GM23338 (cell line): Measurements from ENCODE around the gene TRPC4AP. TPM values are rescaled to one million over a fixed set of nuclear protein-coding genes. Genes with fewer than 3 reads are reported as not detected.

ENCODE experiments used
- ATAC-seq: fragments of 200-7000 bp; cut with Tn5 transposase; 3 replicates; pipeline ENCODE4 v1.9.1; 2020
- DNase-seq: peaks from one replicate; pipeline ENCODE4 v3.0.0-alpha.2; 2015; ENCODE audit warnings: low spot score
- H2AFZ ChIP-seq: fragments of 200-600 bp; sonication (generic); 2 replicates; pipeline ENCODE4 v1.8.0; 2016; ENCODE audit warnings: antibody characterized with exemption, mild to moderate bottlenecking, moderate library complexity
- H3F3A ChIP-seq: fragments of 200-600 bp; sonication (generic); replicated peaks from 2 replicates; pipeline ENCODE4 v1.8.0; 2017; ENCODE audit warnings: antibody characterized with exemption, mixed run types, low read depth
- H3K27ac ChIP-seq: fragments of 200-600 bp; sonication (generic); 2 replicates; pipeline ENCODE4 v1.6.1; 2016; ENCODE audit warnings: low read depth
- H3K27me3 ChIP-seq: fragments of 200-600 bp; sonication (generic); 2 replicates; pipeline ENCODE4 v1.8.0; 2016; ENCODE audit warnings: mild to moderate bottlenecking, mixed run types, moderate library complexity; ENCODE audit not compliant: insufficient read depth
- H3K36me3 ChIP-seq: fragments of 200-600 bp; sonication (generic); 2 replicates; pipeline ENCODE4 v1.8.0; 2016; ENCODE audit warnings: mild to moderate bottlenecking; ENCODE audit not compliant: insufficient read depth
- H3K4me1 ChIP-seq: fragments of 200-600 bp; sonication (generic); 2 replicates; pipeline ENCODE4 v1.8.0; 2016; ENCODE audit warnings: mild to moderate bottlenecking, moderate library complexity; ENCODE audit not compliant: insufficient read depth
- H3K4me2 ChIP-seq: fragments of 200-600 bp; sonication (generic); 2 replicates; pipeline ENCODE4 v1.7.1; 2017; ENCODE audit warnings: mixed run types
- H3K4me3 ChIP-seq: fragments of 200-600 bp; sonication (generic); 2 replicates; pipeline ENCODE4 v1.6.1; 2016; ENCODE audit warnings: mixed run types
- H3K79me2 ChIP-seq: fragments of 200-600 bp; sonication (generic); replicated peaks from 2 replicates; pipeline ENCODE4 v1.8.0; 2017; ENCODE audit warnings: mild to moderate bottlenecking; ENCODE audit not compliant: insufficient read depth
- H3K9me2 ChIP-seq: fragments of 200-600 bp; sonication (generic); 2 replicates; pipeline ENCODE4 v1.8.0; 2017; ENCODE audit not compliant: insufficient read depth
- H4K20me1 ChIP-seq: fragments of 200-600 bp; sonication (generic); replicated peaks from 2 replicates; pipeline ENCODE4 v1.8.0; 2017; ENCODE audit warnings: mild to moderate bottlenecking; ENCODE audit not compliant: insufficient read depth
- H3K27ac Mint-ChIP-seq: 2 replicates; pipeline ENCODE4 v1.8.0; 2020; ENCODE audit warnings: inconsistent platforms, mild to moderate bottlenecking, moderate library complexity, mixed read lengths
- H3K27me3 Mint-ChIP-seq: 3 replicates; pipeline ENCODE4 v1.8.0; 2022; ENCODE audit warnings: low read depth, mild to moderate bottlenecking, moderate library complexity, mixed read lengths, inconsistent platforms; ENCODE audit not compliant: insufficient read depth, poor library complexity
- H3K36me3 Mint-ChIP-seq: 3 replicates; pipeline ENCODE4 v1.8.0; 2021; ENCODE audit warnings: low read depth, mild to moderate bottlenecking, inconsistent platforms, moderate library complexity, mixed read lengths
- H3K4me1 Mint-ChIP-seq: 3 replicates; pipeline ENCODE4 v1.8.0; 2020; ENCODE audit warnings: mild to moderate bottlenecking, inconsistent platforms, mixed read lengths
- H3K4me3 Mint-ChIP-seq: 3 replicates; pipeline ENCODE4 v1.8.0; 2021; ENCODE audit warnings: moderate library complexity, mild to moderate bottlenecking, inconsistent platforms, mixed read lengths
- H3K9me3 Mint-ChIP-seq: 3 replicates; pipeline ENCODE4 v1.8.0; 2020; ENCODE audit warnings: moderate library complexity, mild to moderate bottlenecking, inconsistent platforms, mixed read lengths
- CREB1 ChIP-seq: fragments of 250-450 bp; sonication (Bioruptor Pico); IDR thresholded peaks from 2 replicates; pipeline ENCODE4 v1.5.0; 2020; ENCODE audit warnings: low read depth, mild to moderate bottlenecking, moderate library complexity
- ETS1 ChIP-seq: IDR thresholded peaks from 2 replicates; pipeline ENCODE4 v1.6.1; 2016; ENCODE audit warnings: antibody characterized with exemption
- EZH2 ChIP-seq: fragments of 200-600 bp; sonication (generic); IDR thresholded peaks from one replicate; pipeline ENCODE4 v1.8.0; 2017; ENCODE audit warnings: antibody characterized with exemption, mild to moderate bottlenecking, low read depth; ENCODE audit not compliant: unreplicated experiment
- EZH2phosphoT487 ChIP-seq: fragments of 200-600 bp; sonication (generic); IDR thresholded peaks from one replicate; pipeline ENCODE4 v1.8.1; 2018; ENCODE audit warnings: antibody characterized with exemption; ENCODE audit not compliant: unreplicated experiment
- JUNB ChIP-seq: IDR thresholded peaks from one replicate; pipeline ENCODE4 v1.6.1; 2016; ENCODE audit warnings: antibody characterized with exemption; ENCODE audit not compliant: unreplicated experiment
- NANOG ChIP-seq: IDR thresholded peaks from 2 replicates; pipeline ENCODE4 v1.6.1; 2016; ENCODE audit warnings: antibody characterized with exemption, borderline replicate concordance
- POLR2AphosphoS5 ChIP-seq: IDR thresholded peaks from 2 replicates; pipeline ENCODE4 v1.6.1; 2016; ENCODE audit warnings: antibody characterized with exemption, low read depth
- REST ChIP-seq: IDR thresholded peaks from one replicate; pipeline ENCODE4 v1.6.1; 2018; ENCODE audit warnings: antibody characterized with exemption; ENCODE audit not compliant: unreplicated experiment
- STAT1 ChIP-seq: IDR thresholded peaks from one replicate; pipeline ENCODE4 v1.6.1; 2016; ENCODE audit warnings: antibody characterized with exemption; ENCODE audit not compliant: unreplicated experiment
- ZNF114 ChIP-seq: fragments of 250-450 bp; sonication (Bioruptor Pico); IDR thresholded peaks from 2 replicates; pipeline ENCODE4 v1.5.0; 2020; ENCODE audit warnings: mild to moderate bottlenecking, moderate library complexity
- polyA plus RNA-seq: library from polyadenylated mRNA; unstranded; fragments of >200 nt; fragmentation: Nextera tagmentation; extraction: Ambion mirVana; gene quantifications from 2 replicates; pipeline ENCODE4 v1.2.1, GENCODE V29; 2016
- total RNA-seq: library from RNA; depleted of rRNA; stranded (reverse); fragments of >200 nt; shearing (Covaris generic); gene quantifications from 2 replicates; pipeline ENCODE4 v1.2.3, GENCODE V29; 2014
- TF ChIP-seq, protein P1 (sequence below): fragments of 250-450 bp; sonication (Bioruptor Pico); IDR thresholded peaks from 2 replicates; pipeline ENCODE4 v1.5.0; 2020; ENCODE audit warnings: mild to moderate bottlenecking, moderate library complexity
- TF ChIP-seq, protein P2 (sequence below), 2 experiments: fragments of 200-600 bp in 1 of 2; sonication (generic) in 1 of 2; conservative IDR thresholded peaks; 2 replicates each; pipeline versions ENCODE4 v1.5.1 to v1.6.1; 2016 to 2017; ENCODE audit warnings: antibody characterized with exemption in 2 of 2, low read depth in 2 of 2, mild to moderate bottlenecking in 2 of 2, moderate library complexity in 1 of 2

TRPC4AP gene
- total and polyA plus RNA-seq, 2 experiments from 2014 or later: 48.8 to 89.5 TPM

GRCh38 chr20:35004749-35005462, 87.7 kb downstream of the TRPC4AP start:
- ATAC-seq (no peak), DNase-seq (no peak)
- H3K9me3 Mint-ChIP-seq: no peaks in the 10 kb centered on the region
- no peak overlapping the region for H3K4me3 ChIP-seq
- no peak overlapping the region for H3K27ac Mint-ChIP-seq
- H3K36me3 Mint-ChIP-seq: peaks cover 69% of the 10 kb centered on the region
- H3K27me3 ChIP-seq: no peaks in the 10 kb centered on the region
- H4K20me1 ChIP-seq: peaks cover 2% of the 10 kb centered on the region; the same call in 1 of the 2 replicates
- TF ChIP-seq ZNF114 (CRISPR knock-in tag): no peak
- TF ChIP-seq STAT1: no peak
- no peak for TF ChIP-seq EZH2
- TF ChIP-seq, protein P1, sequence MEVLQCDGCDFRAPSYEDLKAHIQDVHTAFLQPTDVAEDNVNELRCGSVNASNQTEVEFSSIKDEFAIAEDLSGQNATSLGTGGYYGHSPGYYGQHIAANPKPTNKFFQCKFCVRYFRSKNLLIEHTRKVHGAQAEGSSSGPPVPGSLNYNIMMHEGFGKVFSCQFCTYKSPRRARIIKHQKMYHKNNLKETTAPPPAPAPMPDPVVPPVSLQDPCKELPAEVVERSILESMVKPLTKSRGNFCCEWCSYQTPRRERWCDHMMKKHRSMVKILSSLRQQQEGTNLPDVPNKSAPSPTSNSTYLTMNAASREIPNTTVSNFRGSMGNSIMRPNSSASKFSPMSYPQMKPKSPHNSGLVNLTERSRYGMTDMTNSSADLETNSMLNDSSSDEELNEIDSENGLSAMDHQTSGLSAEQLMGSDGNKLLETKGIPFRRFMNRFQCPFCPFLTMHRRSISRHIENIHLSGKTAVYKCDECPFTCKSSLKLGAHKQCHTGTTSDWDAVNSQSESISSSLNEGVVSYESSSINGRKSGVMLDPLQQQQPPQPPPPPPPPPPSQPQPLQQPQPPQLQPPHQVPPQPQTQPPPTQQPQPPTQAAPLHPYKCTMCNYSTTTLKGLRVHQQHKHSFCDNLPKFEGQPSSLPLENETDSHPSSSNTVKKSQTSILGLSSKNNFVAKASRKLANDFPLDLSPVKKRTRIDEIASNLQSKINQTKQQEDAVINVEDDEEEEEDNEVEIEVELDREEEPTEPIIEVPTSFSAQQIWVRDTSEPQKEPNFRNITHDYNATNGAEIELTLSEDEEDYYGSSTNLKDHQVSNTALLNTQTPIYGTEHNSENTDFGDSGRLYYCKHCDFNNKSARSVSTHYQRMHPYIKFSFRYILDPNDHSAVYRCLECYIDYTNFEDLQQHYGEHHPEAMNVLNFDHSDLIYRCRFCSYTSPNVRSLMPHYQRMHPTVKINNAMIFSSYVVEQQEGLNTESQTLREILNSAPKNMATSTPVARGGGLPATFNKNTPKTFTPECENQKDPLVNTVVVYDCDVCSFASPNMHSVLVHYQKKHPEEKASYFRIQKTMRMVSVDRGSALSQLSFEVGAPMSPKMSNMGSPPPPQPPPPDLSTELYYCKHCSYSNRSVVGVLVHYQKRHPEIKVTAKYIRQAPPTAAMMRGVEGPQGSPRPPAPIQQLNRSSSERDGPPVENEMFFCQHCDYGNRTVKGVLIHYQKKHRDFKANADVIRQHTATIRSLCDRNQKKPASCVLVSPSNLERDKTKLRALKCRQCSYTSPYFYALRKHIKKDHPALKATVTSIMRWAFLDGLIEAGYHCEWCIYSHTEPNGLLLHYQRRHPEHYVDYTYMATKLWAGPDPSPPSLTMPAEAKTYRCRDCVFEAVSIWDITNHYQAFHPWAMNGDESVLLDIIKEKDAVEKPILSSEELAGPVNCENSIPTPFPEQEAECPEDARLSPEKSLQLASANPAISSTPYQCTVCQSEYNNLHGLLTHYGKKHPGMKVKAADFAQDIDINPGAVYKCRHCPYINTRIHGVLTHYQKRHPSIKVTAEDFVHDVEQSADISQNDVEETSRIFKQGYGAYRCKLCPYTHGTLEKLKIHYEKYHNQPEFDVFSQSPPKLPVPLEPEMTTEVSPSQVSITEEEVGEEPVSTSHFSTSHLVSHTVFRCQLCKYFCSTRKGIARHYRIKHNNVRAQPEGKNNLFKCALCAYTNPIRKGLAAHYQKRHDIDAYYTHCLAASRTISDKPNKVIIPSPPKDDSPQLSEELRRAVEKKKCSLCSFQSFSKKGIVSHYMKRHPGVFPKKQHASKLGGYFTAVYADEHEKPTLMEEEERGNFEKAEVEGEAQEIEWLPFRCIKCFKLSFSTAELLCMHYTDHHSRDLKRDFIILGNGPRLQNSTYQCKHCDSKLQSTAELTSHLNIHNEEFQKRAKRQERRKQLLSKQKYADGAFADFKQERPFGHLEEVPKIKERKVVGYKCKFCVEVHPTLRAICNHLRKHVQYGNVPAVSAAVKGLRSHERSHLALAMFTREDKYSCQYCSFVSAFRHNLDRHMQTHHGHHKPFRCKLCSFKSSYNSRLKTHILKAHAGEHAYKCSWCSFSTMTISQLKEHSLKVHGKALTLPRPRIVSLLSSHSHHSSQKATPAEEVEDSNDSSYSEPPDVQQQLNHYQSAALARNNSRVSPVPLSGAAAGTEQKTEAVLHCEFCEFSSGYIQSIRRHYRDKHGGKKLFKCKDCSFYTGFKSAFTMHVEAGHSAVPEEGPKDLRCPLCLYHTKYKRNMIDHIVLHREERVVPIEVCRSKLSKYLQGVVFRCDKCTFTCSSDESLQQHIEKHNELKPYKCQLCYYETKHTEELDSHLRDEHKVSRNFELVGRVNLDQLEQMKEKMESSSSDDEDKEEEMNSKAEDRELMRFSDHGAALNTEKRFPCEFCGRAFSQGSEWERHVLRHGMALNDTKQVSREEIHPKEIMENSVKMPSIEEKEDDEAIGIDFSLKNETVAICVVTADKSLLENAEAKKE: no peak
- no peak for TF ChIP-seq REST
- TF ChIP-seq JUNB: no peak
- TF ChIP-seq, protein P2, sequence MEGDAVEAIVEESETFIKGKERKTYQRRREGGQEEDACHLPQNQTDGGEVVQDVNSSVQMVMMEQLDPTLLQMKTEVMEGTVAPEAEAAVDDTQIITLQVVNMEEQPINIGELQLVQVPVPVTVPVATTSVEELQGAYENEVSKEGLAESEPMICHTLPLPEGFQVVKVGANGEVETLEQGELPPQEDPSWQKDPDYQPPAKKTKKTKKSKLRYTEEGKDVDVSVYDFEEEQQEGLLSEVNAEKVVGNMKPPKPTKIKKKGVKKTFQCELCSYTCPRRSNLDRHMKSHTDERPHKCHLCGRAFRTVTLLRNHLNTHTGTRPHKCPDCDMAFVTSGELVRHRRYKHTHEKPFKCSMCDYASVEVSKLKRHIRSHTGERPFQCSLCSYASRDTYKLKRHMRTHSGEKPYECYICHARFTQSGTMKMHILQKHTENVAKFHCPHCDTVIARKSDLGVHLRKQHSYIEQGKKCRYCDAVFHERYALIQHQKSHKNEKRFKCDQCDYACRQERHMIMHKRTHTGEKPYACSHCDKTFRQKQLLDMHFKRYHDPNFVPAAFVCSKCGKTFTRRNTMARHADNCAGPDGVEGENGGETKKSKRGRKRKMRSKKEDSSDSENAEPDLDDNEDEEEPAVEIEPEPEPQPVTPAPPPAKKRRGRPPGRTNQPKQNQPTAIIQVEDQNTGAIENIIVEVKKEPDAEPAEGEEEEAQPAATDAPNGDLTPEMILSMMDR (conservative IDR thresholded peaks at IDR 0.05; ENCODE audit: low read depth in 2 of 2): no peak
- TF ChIP-seq POLR2AphosphoS5: no peak
- TF ChIP-seq NANOG: no peak
- no peak for TF ChIP-seq CREB1 (CRISPR knock-in tag)
- TF ChIP-seq ETS1: no peak
- TF ChIP-seq EZH2phosphoT487: no peak
- 0 out of 2 replicates have a peak overlapping the region, but pooled peaks have one; percentile 39 for H3K27ac ChIP-seq
- H3K79me2 ChIP-seq: no peaks in the 10 kb centered on the region
- H3K9me2 ChIP-seq: no peaks in the 10 kb centered on the region
- H3K4me1 ChIP-seq: no peaks in the 10 kb centered on the region
- H3K4me1 Mint-ChIP-seq: peaks cover 2% of the 10 kb centered on the region; the same call in 2 of the 3 replicates
- H3K27me3 Mint-ChIP-seq: peaks cover 18% of the 10 kb centered on the region
- peaks cover 18% of the 10 kb centered on the region for H3K36me3 ChIP-seq
- no peak overlapping the region for H3K4me3 Mint-ChIP-seq
- H3F3A ChIP-seq: no peaks in the 10 kb centered on the region
- no peak overlapping the region for H3K4me2 ChIP-seq
- H2AFZ ChIP-seq: no peak overlapping the region
